Activated CD8-positive, alpha-beta T cell treated with anti-CD3 and anti-CD28 coated beads, Interleukin-2, amount 10 ng/mL, durations not matched to agents 7 days and 5 days (primary cell): Measurements from ENCODE around the gene NAT9. TPM values are rescaled to one million over a fixed set of nuclear protein-coding genes. Genes with fewer than 3 reads are reported as not detected.

Source experiments
- ATAC-seq: fragments of 150-1000 bp; cut with Tn5 transposase; one replicate; pipeline ENCODE4 v1.10.0; 2021; ENCODE audit warnings: moderate library complexity
- CTCF ChIA-PET: fragments of 350-600 bp; sonication (Branson Sonifier 250); formaldehyde crosslinking; loops from one replicate; lab custom pipeline; 2021; ENCODE audit warnings: antibody characterized with exemption; lab: Charles Lee
- POLR2A ChIA-PET: fragments of 350-600 bp; sonication (Branson Sonifier 250); formaldehyde crosslinking; loops from one replicate; lab custom pipeline; 2021; ENCODE audit warnings: antibody characterized with exemption; lab: Charles Lee
- DNase-seq: peaks from one replicate; pipeline ENCODE4 v3.0.0-alpha.2; 2020
- H3K27ac Mint-ChIP-seq: one replicate; pipeline ENCODE4 v1.8.0; 2021; ENCODE audit warnings: mild to moderate bottlenecking, mixed read lengths
- H3K27me3 Mint-ChIP-seq: one replicate; pipeline ENCODE4 v1.8.0; 2021; ENCODE audit warnings: low read depth, mixed read lengths
- H3K36me3 Mint-ChIP-seq: one replicate; pipeline ENCODE4 v1.8.0; 2021; ENCODE audit warnings: low read depth, mixed read lengths
- H3K4me1 Mint-ChIP-seq: one replicate; pipeline ENCODE4 v1.8.0; 2021; ENCODE audit warnings: low read depth, mixed read lengths
- H3K4me3 Mint-ChIP-seq: one replicate; pipeline ENCODE4 v1.8.0; 2021; ENCODE audit warnings: mild to moderate bottlenecking, mixed read lengths
- H3K9me3 Mint-ChIP-seq: one replicate; pipeline ENCODE4 v1.8.0; 2022; ENCODE audit warnings: mixed read lengths; ENCODE audit not compliant: insufficient read depth
- total RNA-seq, 2 experiments: library from RNA; stranded (reverse); gene quantifications; one replicate each; pipeline ENCODE4 v1.2.3, GENCODE V29; 2021

The NAT9 gene
- total RNA-seq, 2 experiments from 2014 or later, result 28.3 to 30.7 TPM

DNA sequence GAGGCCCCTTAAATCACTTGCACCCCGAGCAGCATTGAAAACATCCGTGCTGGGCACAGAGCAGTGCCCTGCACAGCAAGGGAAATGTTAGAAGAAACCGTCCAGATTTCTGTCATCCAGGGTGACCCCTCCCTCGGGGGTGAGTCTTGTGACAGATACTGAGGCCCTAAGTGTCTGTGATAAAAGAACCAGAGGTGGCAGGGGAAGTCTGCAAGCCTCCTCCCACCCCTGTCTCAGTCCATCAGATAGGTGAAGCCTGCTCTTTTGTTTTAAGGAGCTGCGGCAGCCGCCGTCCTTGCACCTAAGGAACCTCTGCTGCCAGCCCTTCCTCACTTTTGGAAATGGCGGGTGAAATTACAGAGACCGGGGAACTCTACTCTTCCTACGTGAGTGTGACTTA is 845 bp upstream of the NAT9 start:
- Mint-ChIP-seq H3K27me3 (no peaks in the 10 kb centered on the region), H3K36me3 (peaks cover 52% of the 10 kb centered on the region), H3K4me3 (peak overlapping the region; percentile 97), H3K9me3 (no peaks in the 10 kb centered on the region), H3K27ac (peak overlapping the region; percentile 73), H3K4me1 (peaks cover 76% of the 10 kb centered on the region)
- POLR2A ChIA-PET, result interaction anchor here (1.0 to 3.5 kb wide), 4 partner anchors 17 to 39 kb away, joined by 5 to 11 read pairs (median 7); no protein-coding TSS in a partner anchor
- CTCF ChIA-PET, result interaction anchor here (0.7 to 8.0 kb wide), 7 partner anchors 14 to 120 kb away, joined by 3 to 73 read pairs (median 24); partner anchors contain the start of gene RAB37
- DNase-seq, result no peak
- no peak for ATAC-seq

DNA sequence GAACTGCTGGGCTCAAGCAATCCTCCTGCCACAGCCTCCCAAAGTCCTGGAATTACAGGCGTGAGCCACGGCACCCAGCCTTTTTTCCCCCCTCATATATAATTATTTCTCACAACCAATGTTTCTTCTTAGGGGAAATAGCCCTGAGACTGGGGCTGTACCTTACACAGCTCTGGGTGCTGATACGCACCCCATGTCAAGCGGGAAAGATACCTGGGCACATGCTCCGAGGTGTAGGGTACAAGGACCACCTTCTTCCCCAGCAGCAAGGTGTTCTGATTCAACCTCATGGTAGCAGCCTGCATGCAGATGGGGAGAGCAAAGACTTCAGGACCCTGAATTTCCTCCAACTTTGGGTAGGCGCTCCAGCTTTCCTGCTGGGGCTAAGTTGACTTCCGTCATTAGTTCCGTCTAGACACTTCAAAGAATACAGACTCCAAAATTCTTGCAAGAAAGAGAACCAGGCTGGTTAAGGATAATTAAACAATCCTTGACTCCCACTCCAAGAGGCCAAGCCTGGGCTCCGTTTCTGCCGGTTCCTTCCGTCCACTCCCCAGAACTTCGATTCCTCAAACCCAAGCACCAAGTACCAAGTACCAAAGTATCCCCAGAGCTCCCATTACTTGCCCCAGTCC is 619 bp downstream of the NAT9 start:
- peaks cover 67% of the 10 kb centered on the region for H3K4me1 Mint-ChIP-seq
- no peak for DNase-seq
- H3K4me3 Mint-ChIP-seq, result peak overlapping the region; percentile 97
- H3K36me3 Mint-ChIP-seq, result peaks cover 57% of the 10 kb centered on the region
- ChIA-PET CTCF (interaction anchor here (0.9 to 8.0 kb wide), 9 partner anchors 13 to 118 kb away, joined by 3 to 73 read pairs (median 15); partner anchors contain the start of gene RAB37), POLR2A (interaction anchor here (1.0 to 3.5 kb wide), 6 partner anchors 16 to 110 kb away, joined by 3 to 11 read pairs (median 6); no protein-coding TSS in a partner anchor)
- peak overlapping the region; percentile 89 for H3K27ac Mint-ChIP-seq
- no peaks in the 10 kb centered on the region for H3K27me3 Mint-ChIP-seq
- no peaks in the 10 kb centered on the region for H3K9me3 Mint-ChIP-seq
- no peak for ATAC-seq

DNA sequence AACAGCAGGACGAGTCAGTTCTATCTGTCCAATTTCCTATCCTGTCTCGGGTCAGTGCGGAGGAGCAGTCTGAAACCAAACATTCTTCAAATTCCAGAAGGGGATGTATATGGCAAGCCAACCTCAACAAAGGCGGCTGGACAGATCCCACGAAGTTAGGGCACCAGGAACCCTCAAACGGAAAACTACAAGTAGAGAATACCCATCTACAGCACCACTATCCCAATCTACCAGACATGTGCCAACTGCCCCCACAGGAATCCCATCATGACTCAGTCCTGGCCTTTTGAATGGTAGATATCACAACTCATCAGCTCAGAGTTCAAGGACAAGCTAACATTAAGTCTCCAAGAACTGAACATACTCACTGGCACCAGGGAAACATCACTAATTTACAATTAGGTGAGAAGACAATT is 2.3 kb downstream of the NAT9 start:
- no peaks in the 10 kb centered on the region for H3K27me3 Mint-ChIP-seq
- H3K9me3 Mint-ChIP-seq, result no peaks in the 10 kb centered on the region
- peaks cover 57% of the 10 kb centered on the region for H3K4me1 Mint-ChIP-seq
- peak overlapping the region; percentile 44 for H3K27ac Mint-ChIP-seq
- DNase-seq (no peak), ATAC-seq (no peak)
- H3K4me3 Mint-ChIP-seq, result peak overlapping the region; percentile 28
- CTCF ChIA-PET, result interaction anchor here (0.8 to 8.0 kb wide), 7 partner anchors 15 to 117 kb away, joined by 3 to 73 read pairs (median 15); partner anchors contain the start of gene RAB37
- POLR2A ChIA-PET, result interaction anchor here (0.9 to 3.5 kb wide), 3 partner anchors 10 to 28 kb away, joined by 3 to 11 read pairs (median 9); no protein-coding TSS in a partner anchor
- peaks cover 61% of the 10 kb centered on the region for H3K36me3 Mint-ChIP-seq

DNA sequence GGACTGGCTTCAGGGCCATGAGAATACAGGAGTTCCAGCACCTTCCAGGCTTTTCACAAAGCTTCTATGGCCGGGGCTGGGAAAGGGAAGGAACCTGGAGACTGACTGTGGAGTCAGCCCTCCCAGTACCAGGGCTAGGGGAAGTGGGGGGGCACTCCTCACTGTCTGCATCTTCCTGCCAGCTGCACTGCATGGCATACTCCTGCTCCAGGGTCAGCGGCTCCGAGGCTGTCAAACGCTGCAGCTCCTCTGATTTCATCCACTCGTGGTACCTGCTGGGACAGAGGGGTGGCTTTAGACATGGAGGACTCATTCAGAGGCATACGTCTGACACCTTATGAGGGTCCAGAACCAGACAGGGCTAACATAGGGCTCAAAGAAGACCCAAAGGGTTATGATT is 2.7 kb downstream of the NAT9 start:
- POLR2A ChIA-PET, result interaction anchor here (0.9 to 3.2 kb wide), 2 partner anchors 11 to 27 kb away, joined by 3 to 9 read pairs; no protein-coding TSS in a partner anchor
- Mint-ChIP-seq H3K36me3 (peaks cover 63% of the 10 kb centered on the region), H3K4me1 (peaks cover 59% of the 10 kb centered on the region), H3K27me3 (no peaks in the 10 kb centered on the region), H3K4me3 (no peak overlapping the region), H3K9me3 (no peaks in the 10 kb centered on the region), H3K27ac (peak overlapping the region; percentile 74)
- CTCF ChIA-PET, result interaction anchor here (1.2 to 8.0 kb wide), 7 partner anchors 14 to 116 kb away, joined by 6 to 73 read pairs (median 15); partner anchors contain the start of gene RAB37
- no peak for ATAC-seq
- DNase-seq, result no peak

DNA sequence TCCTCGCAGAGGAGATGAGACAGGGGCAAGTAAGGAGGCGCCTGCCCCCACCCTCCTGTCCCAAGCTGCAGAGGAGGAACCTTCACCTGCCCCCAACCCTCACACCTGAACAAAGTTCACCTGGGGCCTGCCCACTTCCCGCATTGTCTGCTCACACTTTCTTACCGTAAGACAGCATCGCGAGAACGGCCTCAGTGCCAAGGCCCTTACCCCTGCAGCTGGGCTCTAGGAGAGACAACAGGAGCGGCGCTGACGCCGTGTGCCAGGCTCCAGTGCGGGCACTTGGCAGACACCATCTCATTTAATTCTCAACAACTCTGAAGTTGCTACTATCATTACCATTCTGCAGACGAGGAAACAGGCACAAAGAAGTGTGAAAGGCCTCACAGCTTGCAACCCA is 4.1 kb downstream of the NAT9 start:
- DNase-seq (no peak), ATAC-seq (no peak)
- peak overlapping the region; percentile 37 for H3K27ac Mint-ChIP-seq
- peaks cover 49% of the 10 kb centered on the region for H3K4me1 Mint-ChIP-seq
- H3K27me3 Mint-ChIP-seq, result no peaks in the 10 kb centered on the region
- ChIA-PET CTCF (interaction anchor here (1.2 to 3.8 kb wide), 6 partner anchors 9 to 186 kb away, joined by 3 to 36 read pairs (median 13); no protein-coding TSS in a partner anchor), POLR2A (interaction anchor here (1.5 to 3.2 kb wide), 2 partner anchors 13 to 22 kb away, joined by 3 to 19 read pairs; no protein-coding TSS in a partner anchor)
- no peaks in the 10 kb centered on the region for H3K9me3 Mint-ChIP-seq
- H3K36me3 Mint-ChIP-seq, result peaks cover 65% of the 10 kb centered on the region
- H3K4me3 Mint-ChIP-seq, result no peak overlapping the region

GRCh38 chr17:74771319-74771914 is 4.7 kb downstream of the NAT9 start:
- Mint-ChIP-seq H3K27ac (peak overlapping the region; percentile 46), H3K4me3 (no peak overlapping the region), H3K36me3 (peaks cover 69% of the 10 kb centered on the region), H3K9me3 (no peaks in the 10 kb centered on the region), H3K27me3 (no peaks in the 10 kb centered on the region), H3K4me1 (peaks cover 47% of the 10 kb centered on the region)
- ATAC-seq (no peak), DNase-seq (no peak)
- ChIA-PET POLR2A (interaction anchor here (1.0 to 3.2 kb wide), 7 partner anchors 12 to 114 kb away, joined by 3 to 19 read pairs (median 4); partner anchors contain the start of gene FDXR), CTCF (interaction anchor here (0.6 to 3.8 kb wide), 15 partner anchors 8 to 187 kb away, joined by 3 to 47 read pairs (median 9); partner anchors contain the start of gene RAB37)

DNA sequence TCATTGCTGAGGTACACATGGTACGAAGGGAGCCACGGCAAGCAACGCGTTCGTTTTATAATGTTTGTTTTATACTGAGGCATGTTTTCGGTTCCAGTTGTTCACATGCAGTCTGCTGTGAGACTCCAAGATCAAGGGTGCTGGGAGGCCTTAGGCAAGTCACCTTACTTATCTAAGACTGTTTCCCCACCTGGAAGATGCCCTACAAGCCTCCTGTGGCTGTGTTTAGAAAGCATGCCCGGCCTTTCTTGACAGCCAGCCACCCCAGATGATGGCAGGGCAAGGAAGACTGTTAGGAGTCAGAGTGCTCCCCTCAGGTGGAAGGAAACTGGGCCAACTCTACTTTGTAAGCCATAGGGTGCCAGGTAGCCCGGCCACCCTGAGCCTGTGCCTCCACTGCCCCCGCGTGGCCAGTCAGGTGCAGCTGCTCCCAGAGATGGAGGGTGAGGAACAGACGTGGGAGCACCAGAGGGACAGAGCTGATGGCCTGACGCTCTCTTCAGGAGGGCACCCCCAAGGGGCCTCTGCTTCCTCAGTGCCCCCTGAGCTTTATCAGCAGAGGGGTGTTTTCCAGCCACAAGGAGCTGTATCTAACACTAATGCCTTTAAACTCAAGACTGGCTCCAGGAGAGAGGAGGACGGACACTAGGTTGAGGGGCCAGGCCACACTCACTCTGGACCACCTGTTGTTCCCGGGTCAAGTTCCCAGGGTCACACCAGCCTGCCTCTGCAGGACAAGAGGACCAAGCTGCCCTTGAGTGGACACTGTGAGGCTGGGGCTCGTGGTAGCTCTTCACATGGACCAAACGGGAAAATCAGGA is 5.4 kb downstream of the NAT9 start:
- no peak overlapping the region for H3K4me3 Mint-ChIP-seq
- CTCF ChIA-PET, result interaction anchor here (0.6 to 3.8 kb wide), 15 partner anchors 9 to 187 kb away, joined by 3 to 47 read pairs (median 9); partner anchors contain the start of gene RAB37
- ATAC-seq, result peak; percentile 78

GRCh38 chr17:74769856-74770497 is 6.2 kb downstream of the NAT9 start:
- Mint-ChIP-seq H3K27me3 (no peaks in the 10 kb centered on the region), H3K9me3 (no peaks in the 10 kb centered on the region), H3K4me3 (no peak overlapping the region), H3K4me1 (peaks cover 40% of the 10 kb centered on the region), H3K36me3 (peaks cover 70% of the 10 kb centered on the region), H3K27ac (peak overlapping the region; percentile 61)
- CTCF ChIA-PET, result interaction anchor here (1.0 to 3.8 kb wide), 8 partner anchors 10 to 113 kb away, joined by 5 to 47 read pairs (median 20); partner anchors contain the start of gene RAB37
- POLR2A ChIA-PET, result interaction anchor here (1.3 to 3.2 kb wide), 4 partner anchors 20 to 113 kb away, joined by 3 to 19 read pairs (median 3); partner anchors contain the start of gene FDXR
- DNase-seq, result no peak
- no peak for ATAC-seq

More for the DNA sequence above, 5.4 kb downstream of the NAT9 start:
- peaks cover 46% of the 10 kb centered on the region for H3K4me1 Mint-ChIP-seq
- peak overlapping the region; percentile 61 for H3K27ac Mint-ChIP-seq
- no peaks in the 10 kb centered on the region for H3K9me3 Mint-ChIP-seq
- POLR2A ChIA-PET, result interaction anchor here (1.0 to 3.2 kb wide), 7 partner anchors 11 to 113 kb away, joined by 3 to 19 read pairs (median 4); partner anchors contain the start of gene FDXR
- peak; percentile 77 for DNase-seq
- H3K36me3 Mint-ChIP-seq, result peaks cover 67% of the 10 kb centered on the region
- H3K27me3 Mint-ChIP-seq, result no peaks in the 10 kb centered on the region

DNA sequence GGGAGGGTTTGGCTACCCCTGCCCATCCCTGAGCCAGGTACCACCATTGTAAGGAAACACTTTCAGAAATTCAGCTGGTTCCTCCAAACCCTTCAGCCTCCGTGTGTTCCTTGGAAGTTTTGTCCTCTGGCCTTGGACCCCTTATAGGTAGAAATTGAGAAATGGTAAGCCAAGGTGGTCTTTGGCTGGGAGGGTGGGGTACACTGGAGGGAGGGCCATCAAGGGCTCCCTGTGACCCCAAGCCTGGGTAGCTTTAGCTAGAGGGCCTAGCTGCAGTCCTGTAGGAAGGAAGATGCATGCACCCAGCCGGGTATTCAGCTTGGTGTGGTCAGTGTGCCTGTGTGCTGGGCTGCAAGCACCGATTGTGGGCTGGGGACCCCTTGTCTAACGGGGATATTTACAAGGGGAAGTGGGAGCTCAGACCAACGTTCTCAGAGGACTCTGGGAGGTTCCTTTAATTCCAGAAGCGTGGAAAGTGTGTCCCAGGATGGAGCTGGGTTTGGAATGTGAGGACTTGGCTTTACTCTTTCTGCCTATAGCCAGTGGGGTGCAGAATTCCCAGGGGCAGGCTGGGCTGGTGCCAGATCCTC is 6.8 kb downstream of the NAT9 start:
- Mint-ChIP-seq H3K4me1 (peaks cover 40% of the 10 kb centered on the region), H3K4me3 (no peak overlapping the region), H3K9me3 (no peaks in the 10 kb centered on the region), H3K27ac (peak overlapping the region; percentile 61), H3K27me3 (no peaks in the 10 kb centered on the region), H3K36me3 (peaks cover 74% of the 10 kb centered on the region)
- CTCF ChIA-PET, result interaction anchor here (1.4 to 3.8 kb wide), 6 partner anchors 10 to 112 kb away, joined by 5 to 47 read pairs (median 22); no protein-coding TSS in a partner anchor
- POLR2A ChIA-PET, result interaction anchor here (1.3 to 3.2 kb wide), 2 partner anchors 19 to 23 kb away, joined by 3 to 19 read pairs; no protein-coding TSS in a partner anchor
- DNase-seq (no peak), ATAC-seq (no peak)

GRCh38 chr17:74768763-74769114 is 7.4 kb downstream of the NAT9 start:
- peaks cover 69% of the 10 kb centered on the region for H3K36me3 Mint-ChIP-seq
- POLR2A ChIA-PET, result interaction anchor here (1.3 to 3.2 kb wide), 2 partner anchors 19 to 22 kb away, joined by 3 to 19 read pairs; no protein-coding TSS in a partner anchor

More at GRCh38 chr17:74768763-74769114, 7.4 kb downstream of the NAT9 start:
- no peak for ATAC-seq
- Mint-ChIP-seq H3K4me3 (no peak overlapping the region), H3K27me3 (no peaks in the 10 kb centered on the region), H3K27ac (peak overlapping the region; percentile 72), H3K4me1 (peaks cover 35% of the 10 kb centered on the region), H3K9me3 (no peaks in the 10 kb centered on the region)
- CTCF ChIA-PET, result interaction anchor here (2.1 to 3.8 kb wide), 5 partner anchors 10 to 112 kb away, joined by 13 to 47 read pairs (median 27); no protein-coding TSS in a partner anchor
- DNase-seq, result no peak
